GM23338 (cell line): ENCODE data around the gene MKRN1.

Experiments
- CTCF ChIP-seq, 2 experiments: fragments of 200-600 bp in 1 of 2; sonication (generic) in 1 of 2; conservative IDR thresholded peaks; 2 replicates each; pipeline versions ENCODE4 v1.5.1 to v1.6.1; 2016 to 2017; ENCODE audit warnings: antibody characterized with exemption in 2 of 2, low read depth in 2 of 2, mild to moderate bottlenecking in 2 of 2, moderate library complexity in 1 of 2
- EZH2 ChIP-seq: fragments of 200-600 bp; sonication (generic); IDR thresholded peaks from one replicate; pipeline ENCODE4 v1.8.0; 2017; ENCODE audit warnings: antibody characterized with exemption, mild to moderate bottlenecking, low read depth; ENCODE audit not compliant: unreplicated experiment
- EZH2phosphoT487 ChIP-seq: fragments of 200-600 bp; sonication (generic); IDR thresholded peaks from one replicate; pipeline ENCODE4 v1.8.1; 2018; ENCODE audit warnings: antibody characterized with exemption; ENCODE audit not compliant: unreplicated experiment
- JUNB ChIP-seq: IDR thresholded peaks from one replicate; pipeline ENCODE4 v1.6.1; 2016; ENCODE audit warnings: antibody characterized with exemption; ENCODE audit not compliant: unreplicated experiment
- POLR2AphosphoS5 ChIP-seq: IDR thresholded peaks from 2 replicates; pipeline ENCODE4 v1.6.1; 2016; ENCODE audit warnings: antibody characterized with exemption, low read depth
- REST ChIP-seq: IDR thresholded peaks from one replicate; pipeline ENCODE4 v1.6.1; 2018; ENCODE audit warnings: antibody characterized with exemption; ENCODE audit not compliant: unreplicated experiment

GRCh38 chr7:140479739-140480084 lies 407 bp upstream of the MKRN1 start:
- no peak for TF ChIP-seq POLR2AphosphoS5
- no peak for TF ChIP-seq CTCF (conservative IDR thresholded peaks at IDR 0.05; ENCODE audit: low read depth in 2 of 2)
- TF ChIP-seq EZH2, result no peak
- no peak for TF ChIP-seq EZH2phosphoT487
- no peak for TF ChIP-seq REST
- no peak for TF ChIP-seq JUNB
